HG02642 (cell line): ENCODE measurements around the gene SH3GL1.

Experiments
- ATAC-seq: cut with Tn5 transposase; IDR thresholded peaks from one replicate; pipeline ENCODE4 v1.9.1; 2021; ENCODE audit warnings: mild to moderate bottlenecking; ENCODE audit not compliant: unreplicated experiment, poor library complexity

The SH3GL1 gene

DNA sequence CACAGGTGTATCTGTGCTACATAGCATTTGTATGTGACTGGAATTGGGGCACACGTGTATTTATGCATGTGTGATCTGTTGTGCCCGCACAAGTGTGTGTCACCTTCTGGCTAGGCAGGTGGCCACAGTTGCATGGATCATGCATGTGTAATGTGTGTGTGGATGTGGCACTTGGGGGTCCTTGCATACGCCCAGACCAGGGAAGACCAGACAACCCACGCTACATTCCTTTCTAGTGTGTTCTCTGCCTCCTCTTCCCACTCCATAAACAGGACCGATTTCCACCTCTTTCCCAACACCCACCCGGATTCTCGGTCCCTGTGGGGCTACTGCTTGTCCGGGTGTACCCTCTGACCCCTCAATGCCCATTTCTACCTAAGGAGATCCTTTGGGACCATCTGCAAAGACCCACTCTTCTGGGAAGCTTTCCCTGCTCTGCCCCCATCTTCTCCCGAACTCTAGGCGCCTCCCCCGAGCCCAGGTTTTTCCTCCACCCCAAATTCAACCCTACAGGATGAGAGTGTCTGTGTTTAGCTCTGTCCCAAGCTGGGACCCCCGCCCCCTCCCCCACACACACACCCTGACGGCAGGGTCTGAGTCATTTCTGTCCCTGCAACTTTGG lies 74.0 kb downstream of the SH3GL1 start:
- ATAC-seq, result no peak

DNA sequence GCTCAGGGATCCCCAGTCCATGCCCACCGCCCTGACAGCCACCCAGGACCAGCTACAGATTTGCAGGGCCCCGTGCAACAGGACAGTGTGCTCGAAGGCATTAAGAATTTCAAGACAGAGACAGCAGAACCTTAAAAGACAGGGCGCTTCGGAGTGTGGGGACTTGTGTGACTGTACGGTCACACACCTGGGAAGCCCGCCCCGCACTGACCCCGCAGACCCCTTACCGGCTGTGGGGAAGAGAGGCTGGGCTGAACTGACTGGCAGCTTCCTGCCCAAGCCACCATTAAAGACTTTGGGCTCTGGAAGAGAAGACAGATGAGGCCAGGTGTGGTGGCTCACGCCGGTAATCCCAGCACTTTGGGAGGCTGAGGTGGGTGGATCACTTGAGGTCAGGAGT lies 76.1 kb downstream of the SH3GL1 start:
- no peak for ATAC-seq

DNA sequence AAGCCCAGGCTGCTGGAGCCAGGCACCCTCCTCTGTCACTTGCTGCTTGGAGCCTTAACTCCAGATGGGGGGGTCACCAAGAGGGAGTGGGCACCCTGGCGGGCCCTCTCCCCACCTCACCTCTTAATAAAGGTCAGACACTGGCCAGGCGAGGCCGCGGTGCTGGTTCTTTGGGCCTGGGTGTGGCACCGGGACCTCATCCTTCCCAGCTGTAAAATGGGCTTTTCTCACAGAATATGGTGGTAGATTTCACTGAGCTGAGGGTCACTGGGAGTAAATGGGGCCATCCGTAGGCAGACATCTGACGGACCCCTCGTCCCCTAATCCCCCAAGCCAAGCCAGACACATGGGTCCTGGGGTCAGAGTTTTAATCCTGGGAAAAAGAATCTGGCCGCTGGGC lies 76.7 kb downstream of the SH3GL1 start:
- ATAC-seq, result no peak

DNA sequence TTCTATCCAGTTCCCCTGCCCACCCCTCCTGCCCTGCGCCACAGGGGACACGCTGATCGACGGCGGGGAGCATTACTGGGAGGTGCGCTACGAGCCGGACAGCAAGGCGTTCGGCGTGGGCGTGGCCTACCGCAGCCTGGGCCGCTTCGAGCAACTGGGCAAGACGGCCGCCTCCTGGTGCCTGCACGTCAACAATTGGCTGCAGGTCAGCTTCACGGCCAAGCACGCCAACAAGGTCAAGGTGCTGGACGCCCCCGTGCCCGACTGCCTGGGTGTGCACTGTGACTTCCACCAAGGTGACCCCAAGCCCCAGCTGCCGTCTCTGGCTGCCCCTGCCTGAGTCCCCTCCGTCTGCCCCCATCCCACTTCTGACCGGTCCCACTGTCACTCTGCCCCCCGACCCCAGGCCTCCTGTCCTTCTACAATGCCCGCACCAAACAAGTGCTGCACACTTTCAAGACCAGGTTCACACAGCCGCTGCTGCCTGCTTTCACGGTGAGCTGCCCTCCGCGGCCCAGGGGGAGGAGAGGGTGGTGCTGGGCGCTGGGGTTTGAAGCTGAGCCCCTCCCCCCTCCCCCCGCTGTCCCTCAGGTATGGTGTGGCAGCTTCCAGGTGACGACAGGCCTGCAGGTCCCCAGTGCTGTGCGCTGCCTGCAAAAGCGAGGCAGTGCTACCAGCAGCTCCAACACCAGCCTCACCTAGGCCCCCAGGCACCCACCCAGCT lies 77.2 kb downstream of the SH3GL1 start:
- no peak for ATAC-seq

DNA sequence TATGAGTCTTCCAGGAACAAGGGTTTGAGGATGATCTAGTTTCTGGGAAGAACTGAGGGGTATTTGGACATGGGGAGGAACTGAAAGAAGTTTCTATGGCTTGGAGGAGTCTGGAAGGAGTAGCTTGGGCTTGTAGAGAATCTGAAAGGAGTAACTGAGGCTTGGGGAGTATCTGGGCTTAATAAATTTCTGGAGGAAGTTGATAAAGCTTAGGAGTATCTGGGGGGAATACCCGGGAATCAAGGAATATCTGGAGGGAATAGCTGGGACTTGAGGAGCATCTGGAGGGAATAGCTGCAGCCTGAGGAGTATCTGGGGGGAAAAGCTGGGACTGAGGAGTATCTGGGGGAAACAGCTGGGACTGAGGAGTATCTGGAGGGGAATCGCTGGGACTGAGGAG lies 79.9 kb downstream of the SH3GL1 start:
- no peak for ATAC-seq

DNA sequence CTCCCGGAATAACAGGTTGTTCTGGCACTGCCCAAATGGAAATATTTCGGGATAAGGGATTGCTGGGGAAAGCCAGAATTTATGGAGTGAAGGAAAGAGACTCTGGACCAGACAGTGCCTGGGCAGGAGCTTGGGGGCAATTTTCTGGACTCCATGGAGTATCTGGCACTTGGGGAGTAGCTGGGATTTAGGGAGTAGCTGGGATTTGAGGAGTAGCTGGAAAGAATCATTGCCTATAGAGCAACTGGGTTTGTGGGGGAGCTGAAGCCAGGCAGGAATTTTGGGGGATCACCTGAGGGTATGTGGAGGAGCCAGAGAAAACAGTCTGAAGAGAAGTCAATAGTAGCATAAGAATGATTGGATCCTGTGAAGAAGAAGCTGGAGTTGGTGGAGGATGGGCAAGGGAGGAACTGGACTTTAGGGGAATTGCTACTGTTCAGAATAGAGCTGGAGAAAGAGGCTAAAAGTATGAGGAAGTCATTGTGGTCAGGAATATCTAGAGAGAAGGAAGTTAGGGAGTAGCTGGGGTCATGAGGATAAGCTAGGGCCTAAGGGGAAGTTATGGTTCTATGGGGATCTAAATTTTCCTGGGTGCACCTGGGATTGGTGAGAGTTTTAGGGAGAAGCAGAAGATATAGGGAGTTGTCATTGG lies 81.2 kb downstream of the SH3GL1 start:
- ATAC-seq, result no peak

DNA sequence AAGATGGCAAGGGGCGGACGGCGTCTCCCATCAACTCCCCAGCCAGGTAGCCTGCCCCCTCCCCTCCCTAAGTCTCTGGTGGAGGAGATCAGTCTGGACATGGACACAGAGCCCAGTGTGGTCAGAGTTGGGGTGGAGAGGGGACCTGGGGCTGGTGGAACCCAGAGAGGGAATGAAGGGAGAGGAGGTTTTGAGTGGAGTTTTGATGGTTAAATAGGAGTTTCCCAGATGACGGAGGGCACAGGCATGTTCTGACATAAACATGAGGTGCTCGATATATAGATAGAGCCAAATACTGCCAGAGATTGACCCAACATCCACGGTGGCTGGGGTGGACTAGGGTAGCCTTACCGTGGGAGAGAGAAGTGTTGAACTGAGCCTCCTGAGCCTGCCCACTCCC lies 81.9 kb downstream of the SH3GL1 start:
- ATAC-seq, result no peak

DNA sequence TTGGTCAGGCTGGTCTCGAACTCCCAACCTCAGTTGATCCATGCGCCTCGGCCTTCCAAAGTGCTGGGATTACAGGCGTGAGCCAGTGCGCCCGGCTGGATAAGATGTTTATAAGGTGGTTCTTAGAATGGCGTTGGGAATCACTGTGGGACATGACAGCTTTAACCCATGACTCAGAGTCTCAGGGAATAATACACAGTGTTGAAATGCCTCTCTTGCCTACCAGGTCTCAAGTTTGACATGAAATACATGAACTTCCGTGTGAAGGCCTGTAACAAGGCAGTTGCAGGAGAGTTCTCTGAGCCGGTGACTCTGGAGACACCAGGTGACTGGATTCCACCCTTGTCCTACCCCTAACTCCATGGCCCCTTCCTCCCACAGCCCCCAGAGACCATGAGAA lies 83.4 kb downstream of the SH3GL1 start:
- ATAC-seq, result no peak

DNA sequence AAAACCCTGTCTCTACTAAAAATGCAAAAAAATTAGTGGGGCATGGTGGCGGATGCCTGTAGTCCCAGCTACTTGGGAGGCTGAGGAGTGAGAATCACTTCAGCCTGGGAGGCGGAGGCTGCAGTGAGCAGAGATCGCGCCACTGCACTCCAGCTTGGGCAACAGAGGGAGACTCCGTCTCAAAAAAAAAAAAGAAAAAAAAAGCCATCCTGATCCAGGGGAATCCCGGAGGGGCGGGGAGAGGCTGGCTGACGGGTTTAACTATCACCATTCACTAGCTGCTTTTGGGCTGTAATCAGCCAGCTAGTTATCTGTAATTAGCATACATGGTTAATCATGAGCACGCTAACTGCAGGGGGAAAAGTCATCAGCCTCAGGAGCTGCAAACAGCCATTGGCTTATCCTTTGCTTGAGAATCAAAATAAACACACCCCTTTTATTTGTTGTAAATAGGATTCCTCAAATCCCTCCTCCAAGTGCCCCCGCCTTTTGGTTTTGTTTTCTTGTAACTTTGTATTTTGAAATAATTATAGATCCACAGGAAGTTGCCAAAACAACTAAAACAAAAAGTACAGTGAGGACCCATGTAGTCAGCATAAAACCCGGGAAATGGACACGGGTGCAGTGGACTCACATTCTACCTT lies 86.4 kb downstream of the SH3GL1 start:
- ATAC-seq, result no peak
